BE2C (cell line): ENCODE measurements around the gene LDAH.

Source experiments
- DNase-seq: peaks from one replicate; pipeline ENCODE4 v3.0.0-alpha.2; 2020
- H3K27me3 ChIP-seq: fragments of 250-450 bp; sonication (Bioruptor Pico); 2 replicates; pipeline ENCODE4 v1.5.1; 2020; ENCODE audit warnings: mild to moderate bottlenecking
- H3K36me3 ChIP-seq: fragments of 250-450 bp; sonication (Bioruptor Pico); 2 replicates; pipeline ENCODE4 v1.5.1; 2020; ENCODE audit warnings: mild to moderate bottlenecking
- H3K4me1 ChIP-seq: fragments of 250-450 bp; sonication (Bioruptor Pico); 2 replicates; pipeline ENCODE4 v1.5.1; 2020
- H3K4me3 ChIP-seq: 2 replicates; pipeline ENCODE4 v1.5.1; 2011; ENCODE audit warnings: low read depth, low read length
- H3K9me3 ChIP-seq: fragments of 250-450 bp; sonication (Bioruptor Pico); 2 replicates; pipeline ENCODE4 v1.5.1; 2020
- TF ChIP-seq, protein P1 (sequence below): IDR thresholded peaks from 2 replicates; pipeline ENCODE4 v1.5.1; 2012; ENCODE audit warnings: mild to moderate bottlenecking, low read depth, low read length

The LDAH gene

DNA sequence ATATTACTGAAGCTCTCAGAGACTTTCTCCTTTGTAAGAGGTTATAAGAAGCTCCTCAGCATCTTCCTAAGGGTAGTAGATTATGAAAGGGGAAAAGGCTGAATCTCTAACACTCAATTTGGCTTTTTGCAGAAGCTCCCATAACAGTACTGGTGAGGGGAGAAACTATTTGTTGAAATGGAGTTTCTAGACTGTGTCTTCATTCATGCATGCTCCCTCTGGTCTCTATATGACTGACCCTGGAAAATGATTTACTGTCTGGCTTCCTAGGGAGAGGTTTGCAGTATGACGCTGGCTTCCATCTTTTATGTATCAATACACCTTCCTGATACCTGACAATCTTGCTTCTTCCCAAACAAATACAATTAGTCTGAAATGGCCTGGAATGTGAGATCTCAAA, 63.9 kb downstream of the LDAH start:
- TF ChIP-seq, protein P1, sequence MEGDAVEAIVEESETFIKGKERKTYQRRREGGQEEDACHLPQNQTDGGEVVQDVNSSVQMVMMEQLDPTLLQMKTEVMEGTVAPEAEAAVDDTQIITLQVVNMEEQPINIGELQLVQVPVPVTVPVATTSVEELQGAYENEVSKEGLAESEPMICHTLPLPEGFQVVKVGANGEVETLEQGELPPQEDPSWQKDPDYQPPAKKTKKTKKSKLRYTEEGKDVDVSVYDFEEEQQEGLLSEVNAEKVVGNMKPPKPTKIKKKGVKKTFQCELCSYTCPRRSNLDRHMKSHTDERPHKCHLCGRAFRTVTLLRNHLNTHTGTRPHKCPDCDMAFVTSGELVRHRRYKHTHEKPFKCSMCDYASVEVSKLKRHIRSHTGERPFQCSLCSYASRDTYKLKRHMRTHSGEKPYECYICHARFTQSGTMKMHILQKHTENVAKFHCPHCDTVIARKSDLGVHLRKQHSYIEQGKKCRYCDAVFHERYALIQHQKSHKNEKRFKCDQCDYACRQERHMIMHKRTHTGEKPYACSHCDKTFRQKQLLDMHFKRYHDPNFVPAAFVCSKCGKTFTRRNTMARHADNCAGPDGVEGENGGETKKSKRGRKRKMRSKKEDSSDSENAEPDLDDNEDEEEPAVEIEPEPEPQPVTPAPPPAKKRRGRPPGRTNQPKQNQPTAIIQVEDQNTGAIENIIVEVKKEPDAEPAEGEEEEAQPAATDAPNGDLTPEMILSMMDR = no peak
- Histone ChIP-seq H3K36me3 (peaks cover 2% of the 10 kb centered on the region; the same call in 1 of the 2 replicates), H3K4me3 (no peak overlapping the region), H3K4me1 (0 out of 2 replicates have a peak, but pooled peaks cover 3% of the 10 kb centered on the region), H3K27me3 (no peaks in the 10 kb centered on the region), H3K9me3 (no peaks in the 10 kb centered on the region)
- DNase-seq = no peak

DNA sequence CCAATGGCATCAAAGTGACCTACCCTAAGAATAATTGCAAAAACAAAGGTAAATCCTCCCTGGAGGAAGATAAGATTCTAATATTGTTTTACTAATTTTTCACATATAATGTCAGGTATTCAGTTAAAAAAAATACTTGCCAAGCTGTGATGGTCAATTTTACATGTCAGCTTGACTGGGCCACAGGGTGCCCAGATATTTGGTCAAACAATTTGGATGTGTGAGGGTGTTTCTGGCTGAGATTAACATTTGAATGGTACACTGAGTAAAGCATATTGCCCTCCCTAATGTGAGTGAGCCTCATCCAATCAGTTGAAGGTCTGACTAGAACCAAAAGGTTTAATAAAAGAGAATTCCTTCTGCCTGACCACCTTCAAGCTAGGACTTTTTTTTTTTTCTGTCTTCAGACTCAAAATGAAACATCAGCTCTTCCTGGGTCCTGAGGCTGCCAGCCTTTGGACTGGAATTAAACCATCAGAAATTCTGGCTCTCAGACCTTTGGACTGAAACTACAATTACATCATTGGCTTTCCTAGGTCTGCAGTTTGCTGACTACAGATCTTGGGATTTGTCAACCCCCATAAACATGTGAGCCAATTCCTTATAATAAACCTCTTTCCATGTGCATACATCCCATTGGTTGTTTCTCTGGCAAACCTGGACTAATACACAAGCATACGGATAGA, 65.4 kb downstream of the LDAH start:
- no peak for DNase-seq
- no peak overlapping the region for H3K4me3 ChIP-seq

DNA sequence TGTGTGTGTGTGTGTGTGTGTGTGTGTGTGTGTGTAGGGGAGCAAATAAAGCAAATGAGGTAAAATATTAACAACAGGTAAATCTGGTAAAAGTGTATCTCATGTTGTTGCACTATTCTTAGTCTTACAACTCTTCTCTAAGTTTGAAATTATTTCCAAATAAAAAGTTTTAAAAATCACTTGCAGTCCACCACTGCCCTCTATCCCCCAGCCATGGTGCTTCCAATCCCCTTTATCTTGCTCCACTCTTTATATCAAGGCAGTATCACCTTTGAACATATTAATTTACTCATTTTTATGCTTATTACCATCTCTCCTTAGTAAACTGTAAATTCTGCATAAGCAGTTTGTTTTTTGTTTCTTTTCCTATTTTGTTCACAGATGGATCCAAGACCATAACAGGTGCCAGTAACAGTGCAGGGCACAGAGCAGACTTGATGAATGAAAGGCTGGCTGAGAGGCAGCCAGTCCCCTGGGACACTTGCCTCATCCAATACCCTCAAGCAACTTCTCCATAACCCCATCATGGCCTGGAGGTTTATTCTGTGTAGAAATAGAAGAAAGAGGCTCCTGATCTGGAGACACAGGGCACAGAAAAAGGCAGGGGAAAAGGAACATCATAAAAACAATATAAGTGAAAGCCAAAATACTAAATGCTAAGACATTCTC, 67.6 kb downstream of the LDAH start:
- TF ChIP-seq, protein P1 = peak; percentile 26
- H3K9me3 ChIP-seq = no peaks in the 10 kb centered on the region
- 0 out of 2 replicates have a peak, but pooled peaks cover 3% of the 10 kb centered on the region for H3K4me1 ChIP-seq
- no peaks in the 10 kb centered on the region for H3K36me3 ChIP-seq
- peak; percentile 33 for DNase-seq
- H3K4me3 ChIP-seq = no peak overlapping the region
- H3K27me3 ChIP-seq = no peaks in the 10 kb centered on the region

More for the DNA sequence above, 65.4 kb downstream of the LDAH start:
- TF ChIP-seq, protein P1 = no peak
- Histone ChIP-seq H3K4me1 (0 out of 2 replicates have a peak, but pooled peaks cover 3% of the 10 kb centered on the region), H3K27me3 (no peaks in the 10 kb centered on the region), H3K9me3 (no peaks in the 10 kb centered on the region), H3K36me3 (peaks cover 2% of the 10 kb centered on the region; the same call in 1 of the 2 replicates)

DNA sequence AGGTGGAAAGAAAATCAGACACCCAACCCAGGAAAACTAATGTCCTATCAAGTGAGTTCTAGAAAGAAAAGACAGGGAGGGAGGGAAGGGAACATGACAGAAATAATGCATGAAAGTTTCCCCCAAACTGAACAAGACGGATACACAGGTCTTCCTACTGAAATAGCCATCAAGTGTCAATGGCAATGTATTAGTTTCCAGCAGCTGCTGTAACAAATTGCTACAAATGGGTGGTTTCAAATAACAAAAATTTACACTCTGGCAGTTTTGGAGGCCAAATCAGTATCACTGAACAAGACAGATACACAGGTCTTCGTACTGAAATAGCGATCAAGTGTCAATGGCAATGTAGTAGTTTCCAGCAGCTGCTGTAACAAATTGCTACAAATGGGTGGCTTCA, 70.6 kb downstream of the LDAH start:
- Histone ChIP-seq H3K4me1 (0 out of 2 replicates have a peak, but pooled peaks cover 3% of the 10 kb centered on the region), H3K4me3 (no peak overlapping the region), H3K9me3 (no peaks in the 10 kb centered on the region), H3K27me3 (no peaks in the 10 kb centered on the region), H3K36me3 (0 out of 2 replicates have a peak, but pooled peaks cover 3% of the 10 kb centered on the region)
- TF ChIP-seq, protein P1 = no peak
- DNase-seq = no peak

DNA sequence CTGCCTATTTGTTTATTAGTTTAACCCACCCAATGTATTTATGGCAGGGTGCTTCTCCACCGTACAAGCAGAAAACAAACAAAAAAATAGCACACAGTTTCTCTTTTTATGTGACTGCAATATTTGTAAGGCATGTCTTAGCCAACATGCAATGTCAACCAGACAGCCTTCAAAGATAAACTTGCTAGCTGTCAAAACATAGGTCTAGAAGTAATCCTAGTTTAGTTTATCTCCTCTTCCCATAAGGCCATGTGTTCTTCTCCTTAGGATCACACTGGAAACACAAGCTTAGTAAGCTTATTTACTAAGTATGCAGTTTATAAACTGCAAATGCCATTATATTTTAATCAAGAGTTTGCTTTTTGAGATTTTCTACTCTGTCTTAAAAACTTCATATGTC, 75.6 kb downstream of the LDAH start:
- H3K27me3 ChIP-seq = no peaks in the 10 kb centered on the region
- H3K4me3 ChIP-seq = no peak overlapping the region
- H3K4me1 ChIP-seq = no peaks in the 10 kb centered on the region
- no peak for DNase-seq
- H3K9me3 ChIP-seq = no peaks in the 10 kb centered on the region; the same call in 1 of the 2 replicates
- H3K36me3 ChIP-seq = 0 out of 2 replicates have a peak, but pooled peaks cover 3% of the 10 kb centered on the region
- TF ChIP-seq, protein P1 = no peak
